HepG2 (cell line): Measurements from ENCODE around the gene TACC3.

ENCODE experiments used
- CTCF ChIP-seq: sonication (generic); formaldehyde crosslinking; IDR thresholded peaks from 2 replicates; pipeline ENCODE4 v1.5.0; 2020; ENCODE audit warnings: mild to moderate bottlenecking, missing genetic modification reagents, moderate library complexity
- KLF16 ChIP-seq, 2 experiments: sonication (generic) in 1 of 2; formaldehyde crosslinking in 1 of 2; IDR thresholded peaks; 2 replicates each; pipeline versions ENCODE4 v1.6.1 to v1.8.0; 2016 to 2023; ENCODE audit warnings: missing genetic modification reagents in 2 of 2, missing compliant biosample characterization in 1 of 2
- ZBTB44 ChIP-seq: sonication (generic); formaldehyde crosslinking; IDR thresholded peaks from 2 replicates; pipeline ENCODE4 v1.4.0; 2020; ENCODE audit warnings: missing genetic modification reagents
- ZNF766 ChIP-seq: sonication (generic); formaldehyde crosslinking; IDR thresholded peaks from 2 replicates; pipeline ENCODE4 v1.5.0; 2020; ENCODE audit warnings: missing genetic modification reagents, borderline replicate concordance

- TF ChIP-seq ZBTB44 (CRISPR knock-in tag) (no peak), CTCF (CRISPR knock-in tag) (peak; percentile 94), KLF16 (CRISPR knock-in tag; IDR thresholded peaks at IDR 0.05) (peak in 1 of 2 experiments; percentile 26; a peak in 1 of 4 replicates), ZNF766 (CRISPR knock-in tag) (no peak)
These were observed 5.0 kb downstream of the TACC3 start for GRCh38 chr4:1726146-1726934.
